AG04450 (cell line): Measurements from ENCODE around the gene ANKRD17. TPM values are rescaled to one million over a fixed set of nuclear protein-coding genes. Genes with fewer than 3 reads are reported as not detected.

ENCODE experiments used
- CTCF ChIA-PET: fragments of 300-600, 350-600 bp; formaldehyde crosslinking; extraction: SDS; loops from one replicate; lab custom pipeline; 2022; ENCODE audit warnings: antibody characterized with exemption, inconsistent platforms; lab: Charles Lee
- POLR2A ChIA-PET: fragments of 350-600 bp; formaldehyde crosslinking; extraction: SDS; loops from one replicate; lab custom pipeline; 2021; ENCODE audit warnings: antibody characterized with exemption, inconsistent platforms; lab: Yijun Ruan, JAX
- DNase-seq: peaks from one replicate; pipeline ENCODE4 v3.0.0-alpha.2; 2011; ENCODE audit warnings: low read depth, low spot score
- H3K27ac ChIP-seq: one replicate; pipeline ENCODE4 v1.5.1; 2012; ENCODE audit warnings: low read depth, low read length, control low read depth
- H3K27me3 ChIP-seq: one replicate; pipeline ENCODE4 v1.6.0; 2012; ENCODE audit warnings: low read length; ENCODE audit not compliant: control insufficient read depth, insufficient read depth
- H3K4me3 ChIP-seq: 2 replicates; pipeline ENCODE4 v1.5.1; 2011; ENCODE audit warnings: mild to moderate bottlenecking, low read depth, low read length, control low read depth
- H3K9me3 ChIP-seq: 2 replicates; pipeline ENCODE4 v1.5.1; 2012; ENCODE audit warnings: low read length; ENCODE audit not compliant: control insufficient read depth, insufficient read depth
- CTCF ChIP-seq: IDR thresholded peaks from 2 replicates; pipeline ENCODE4 v1.5.1; 2011; ENCODE audit warnings: low read depth, low read length, control low read depth, inconsistent platforms
- polyA plus RNA-seq: library from polyadenylated mRNA; depleted of rRNA; stranded (reverse); fragments of >200 nt; gene quantifications from 2 replicates; pipeline ENCODE4 v1.2.3, GENCODE V29; 2011

Gene ANKRD17
- polyA plus RNA-seq, 1 experiment, result 71.1 TPM

GRCh38 chr4:73281982-73282381 is 23.4 kb upstream of the ANKRD17 start:
- no peak overlapping the region for H3K27ac ChIP-seq
- TF ChIP-seq CTCF, result no peak
- no peak for DNase-seq

GRCh38 chr4:73281396-73281795 is 22.8 kb upstream of the ANKRD17 start:
- H3K9me3 ChIP-seq, result peaks cover 3% of the 10 kb centered on the region; the same call in 1 of the 2 replicates
- no peak for DNase-seq
- no peak for TF ChIP-seq CTCF
- ChIA-PET CTCF (no interaction called here), POLR2A (interaction anchor here (0.6 kb wide), 1 partner anchor 14 kb away, joined by 3 read pairs; no protein-coding TSS in a partner anchor)
- no peaks in the 10 kb centered on the region for H3K27me3 ChIP-seq
- no peak overlapping the region for H3K4me3 ChIP-seq
- H3K27ac ChIP-seq, result no peak overlapping the region

More at GRCh38 chr4:73281982-73282381, 23.4 kb upstream of the ANKRD17 start:
- peaks cover 3% of the 10 kb centered on the region; the same call in 1 of the 2 replicates for H3K9me3 ChIP-seq
- H3K4me3 ChIP-seq, result no peak overlapping the region
- no peaks in the 10 kb centered on the region for H3K27me3 ChIP-seq
- CTCF ChIA-PET, result interaction anchor here (0.5 to 0.7 kb wide), 2 partner anchors 1022 to 1171 kb away, joined by 3 to 5 read pairs; no protein-coding TSS in a partner anchor
- POLR2A ChIA-PET, result no interaction called here

GRCh38 chr4:73277201-73277600 is 18.6 kb upstream of the ANKRD17 start:
- ChIA-PET CTCF (no interaction called here), POLR2A (no interaction called here)

GRCh38 chr4:73275318-73275654 is 16.7 kb upstream of the ANKRD17 start:
- POLR2A ChIA-PET, result interaction anchor here (1.1 to 1.4 kb wide), 2 partner anchors 16 to 17 kb away, joined by 3 to 4 read pairs; partner anchors contain the start of gene ANKRD17
- Histone ChIP-seq H3K4me3 (no peak overlapping the region), H3K27me3 (no peaks in the 10 kb centered on the region), H3K27ac (no peak overlapping the region), H3K9me3 (peaks cover 4% of the 10 kb centered on the region; the same call in 1 of the 2 replicates)
- CTCF ChIA-PET, result no interaction called here
- no peak for DNase-seq
- no peak for TF ChIP-seq CTCF

More at GRCh38 chr4:73277201-73277600, 18.6 kb upstream of the ANKRD17 start:
- Histone ChIP-seq H3K4me3 (no peak overlapping the region), H3K9me3 (peaks cover 3% of the 10 kb centered on the region; the same call in 1 of the 2 replicates), H3K27me3 (no peaks in the 10 kb centered on the region), H3K27ac (no peak overlapping the region)
- no peak for TF ChIP-seq CTCF
- DNase-seq, result no peak

GRCh38 chr4:73272816-73273215 is 14.2 kb upstream of the ANKRD17 start:
- no peak for TF ChIP-seq CTCF
- H3K9me3 ChIP-seq, result peaks cover 5% of the 10 kb centered on the region; the same call in 1 of the 2 replicates
- no peak for DNase-seq
- no peak overlapping the region for H3K27ac ChIP-seq
- no peak overlapping the region for H3K4me3 ChIP-seq
- POLR2A ChIA-PET, result no interaction called here
- H3K27me3 ChIP-seq, result no peaks in the 10 kb centered on the region
- CTCF ChIA-PET, result interaction anchor here (0.6 to 0.7 kb wide), 2 partner anchors 173 to 389 kb away, joined by 3 to 4 read pairs; no protein-coding TSS in a partner anchor
